Upper lobe of left lung (tissue), 4 donors: Measurements from ENCODE around the gene DPP10.

Source experiments
- CTCF ChIP-seq, 6 experiments: fragments of 450-650 bp in 4 of 6; fragments of 200-600 bp in 2 of 6; sonication (generic) in 2 of 6; IDR thresholded peaks; one replicate each; pipeline ENCODE4 v1.5.1; 2016 to 2019; ENCODE audit warnings: antibody characterized with exemption in 6 of 6
- EP300 ChIP-seq, 4 donors: sonication (generic); formaldehyde crosslinking; IDR thresholded peaks; one replicate each; pipeline ENCODE4 v1.5.1; 2017; ENCODE audit warnings: antibody characterized with exemption in 4 of 4, control low read depth in 2 of 4
- POLR2AphosphoS5 ChIP-seq, 2 donors: sonication (generic); formaldehyde crosslinking; IDR thresholded peaks; one replicate each; pipeline ENCODE4 v1.5.1; 2017; ENCODE audit warnings: antibody characterized with exemption in 2 of 2

- TF ChIP-seq CTCF (IDR thresholded peaks at IDR 0.05) (no peak), EP300 (IDR thresholded peaks at IDR 0.05) (no peak), POLR2AphosphoS5 (IDR thresholded peaks at IDR 0.05) (no peak)
Measured at GRCh38 chr2:114488841-114489530, 46.5 kb downstream of the DPP10 start.
